HG03066 (cell line): ENCODE data around the gene TMEM51.

Source experiments
- ATAC-seq: cut with Tn5 transposase; IDR thresholded peaks from one replicate; pipeline ENCODE4 v1.9.1; 2021; ENCODE audit warnings: low read depth; ENCODE audit not compliant: unreplicated experiment

TMEM51 gene

DNA sequence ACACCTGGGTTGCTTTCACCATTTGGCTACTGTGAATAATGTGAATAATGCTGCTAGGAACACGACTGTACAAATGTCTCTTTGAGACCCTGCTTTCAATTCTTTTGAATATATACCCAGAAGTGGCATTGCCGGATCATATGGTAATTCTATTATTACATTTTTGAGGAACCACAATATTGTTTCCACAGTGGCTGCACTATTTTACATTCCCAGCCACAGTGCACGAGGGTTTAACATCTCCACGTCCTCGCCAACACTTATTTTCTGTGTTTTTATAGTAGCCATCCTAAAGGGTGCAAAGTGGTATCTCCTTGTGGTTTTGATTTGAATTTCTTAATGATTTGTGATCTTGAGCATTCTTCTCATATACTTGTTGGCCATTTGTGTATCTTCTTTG is 109.2 kb downstream of the TMEM51 start:
- ATAC-seq, result no peak

DNA sequence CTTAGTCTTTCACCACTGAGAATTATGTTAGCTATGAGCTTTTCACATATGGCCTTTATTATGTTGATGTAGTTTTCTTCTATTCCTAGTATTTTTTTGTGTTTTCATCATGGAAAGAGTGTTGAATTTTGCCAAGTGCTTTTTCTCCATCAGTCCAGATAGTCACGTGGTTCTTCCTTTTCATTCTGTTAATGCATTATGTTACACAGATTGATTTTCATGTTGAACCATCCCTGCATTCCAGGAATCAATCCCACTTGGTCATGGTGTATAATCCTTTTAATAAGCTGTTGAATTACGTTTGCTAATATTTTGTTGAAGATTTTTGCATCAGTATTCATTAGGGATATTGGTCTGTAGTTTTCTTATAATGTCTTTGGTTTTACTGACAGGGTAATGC is 111.2 kb downstream of the TMEM51 start:
- ATAC-seq, result no peak
